Dermis blood vessel endothelial cell (primary cell): ENCODE measurements around the gene ZNF727. TPM values are rescaled to one million over a fixed set of nuclear protein-coding genes. Genes with fewer than 3 reads are reported as not detected.
"Not testable (repeated sequence)": the region's sequence is repeated elsewhere in the genome, so short reads cannot be mapped to it uniquely, and the experiment has no call there.

Source experiments
- DNase-seq: peaks from one replicate; pipeline ENCODE4 v3.0.0; 2010
- total RNA-seq: library from RNA; depleted of rRNA; stranded (reverse); fragments of >200 nt; gene quantifications from 2 replicates; pipeline ENCODE4 v1.2.3, GENCODE V29; 2014

ZNF727 gene
- under 0.01 and 0.14 TPM in 2 replicates for total RNA-seq

- no peak for DNase-seq
Measured at GRCh38 chr7:64045301-64046040, at the start of gene ZNF727. ZNF727 (plus strand) TSS chr7:64045434; CDS start chr7:64045622, 188 bp downstream.

- no peak for DNase-seq
Measured at GRCh38 chr7:63998549-63998948, 46.7 kb upstream of the ZNF727 start, which contains the start of gene ZNF722. ZNF722 (plus strand) TSS chr7:63998849; CDS start chr7:63998962, 113 bp downstream.

- DNase-seq = not testable (repeated sequence)
Measured at GRCh38 chr7:64015496-64015895, 29.7 kb upstream of the ZNF727 start.

- DNase-seq = no peak
Measured at GRCh38 chr7:64035388-64035787, 9.8 kb upstream of the ZNF727 start.

- DNase-seq = no peak
Measured at GRCh38 chr7:64037095-64037494, 8.1 kb upstream of the ZNF727 start.

GRCh38 chr7:64046041-64046389 is 781 bp downstream of the ZNF727 start:
- DNase-seq = no peak

GRCh38 chr7:64077837-64078698 is 32.8 kb downstream of the ZNF727 start:
- DNase-seq = not testable (repeated sequence)

GRCh38 chr7:64078699-64078994 is 33.4 kb downstream of the ZNF727 start:
- DNase-seq = no peak

- DNase-seq = no peak
Measured at GRCh38 chr7:64087501-64087900, 42.3 kb downstream of the ZNF727 start.

- not testable (repeated sequence) for DNase-seq
Measured at GRCh38 chr7:64088863-64089262, 43.6 kb downstream of the ZNF727 start.

Other genes with a start within 250 kb of the ZNF727 start
- gene ZNF722, start 46.6 kb upstream of the ZNF727 start, total RNA-seq = not detected in 2 replicates
- not detected in 2 replicates for gene ZNF735, start 161.8 kb downstream of the ZNF727 start, total RNA-seq
- gene ZNF679, start 183.0 kb downstream of the ZNF727 start, total RNA-seq = not detected in 2 replicates